Renal pelvis (tissue), 4 donors: ENCODE data around the gene EXOC4. TPM values are rescaled to one million over a fixed set of nuclear protein-coding genes. Genes with fewer than 3 reads are reported as not detected.
A peak's percentile ranks its signal among the peaks of the same experiment; 100 is the strongest.

Source experiments
- DNase-seq: peaks from one replicate; pipeline ENCODE4 v3.0.0-alpha.2; 2013
- polyA plus RNA-seq, 3 donors: library from polyadenylated mRNA; unstranded; fragments of 120-200 nt; gene quantifications; one replicate each; pipeline ENCODE4 v1.2.1, GENCODE V29; 2013; ENCODE audit not compliant: insufficient read length in 3 of 3

Gene EXOC4
- polyA plus RNA-seq, 3 donors, result 66.8 to 69.1 (median 67.4) TPM

DNA sequence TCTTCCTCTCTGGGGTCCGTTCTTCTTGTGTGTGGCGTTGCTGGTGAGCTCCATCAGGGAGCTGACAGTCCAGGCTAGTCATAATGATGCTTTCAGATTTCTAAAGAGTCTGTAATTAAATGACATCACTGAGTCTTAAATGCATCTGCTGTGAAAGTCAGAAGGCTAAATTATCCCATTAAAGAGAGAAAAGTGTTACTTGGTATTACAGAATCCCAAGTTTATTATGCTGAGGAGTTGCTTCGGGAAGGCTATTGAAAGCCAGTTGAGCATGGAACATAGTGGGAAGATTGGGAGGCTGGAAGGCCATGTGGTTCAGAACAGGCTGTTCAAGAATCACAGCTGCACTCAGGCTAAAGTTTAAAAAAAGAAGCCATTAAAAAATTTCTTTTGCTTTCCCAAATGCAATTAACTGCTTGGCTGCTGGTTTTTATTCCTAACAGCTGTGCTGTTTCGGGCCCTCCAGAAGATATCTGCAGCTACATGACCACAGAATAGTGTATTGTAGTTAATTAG is 531.7 kb downstream of the EXOC4 start:
- peak; percentile 26 for DNase-seq

- DNase-seq, result no peak
These were observed 533.6 kb downstream of the EXOC4 start for GRCh38 chr7:133786401-133786937.

- no peak for DNase-seq
These were observed 537.1 kb downstream of the EXOC4 start for GRCh38 chr7:133789974-133790373.

DNA sequence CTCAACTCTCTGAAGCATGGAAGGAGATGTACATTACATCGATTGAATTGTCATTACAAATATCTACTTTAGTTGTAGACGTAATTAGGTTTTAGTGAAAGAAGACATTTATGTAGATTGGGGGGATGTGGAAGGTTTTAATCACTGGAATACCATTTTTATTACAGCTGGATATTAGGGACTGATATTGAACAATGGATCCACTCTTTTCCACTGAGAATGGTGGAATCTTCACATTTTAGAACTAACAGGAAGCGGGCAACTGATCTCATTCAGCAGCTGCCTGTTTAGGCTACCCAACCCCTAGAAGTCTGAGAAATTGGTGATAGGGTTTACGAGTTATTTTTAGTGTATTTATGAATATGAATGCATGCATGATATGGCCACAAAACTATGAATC is 538.0 kb downstream of the EXOC4 start:
- DNase-seq, result no peak

DNA sequence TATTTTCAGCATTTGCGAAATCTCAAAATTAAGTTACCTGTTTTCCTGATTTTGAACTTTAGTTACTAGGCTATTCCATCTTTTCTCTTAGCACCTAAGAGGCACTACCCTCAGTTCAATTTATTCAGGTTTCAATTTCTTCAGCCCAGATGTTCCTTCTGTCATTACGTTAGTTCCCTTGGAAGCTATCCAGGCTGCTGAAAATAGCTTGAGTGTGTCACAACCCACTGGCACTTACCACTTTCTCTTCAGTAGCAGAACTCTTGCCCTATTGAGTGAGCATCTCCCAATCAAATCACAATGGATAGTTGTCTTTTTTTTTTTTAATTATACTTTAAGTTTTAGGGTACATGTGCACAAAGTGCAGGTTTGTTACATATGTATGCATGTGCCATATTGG is 541.6 kb downstream of the EXOC4 start:
- DNase-seq, result no peak

GRCh38 chr7:133795068-133795665 is 542.3 kb downstream of the EXOC4 start:
- DNase-seq, result peak; percentile 27

- no peak for DNase-seq
These were observed 544.2 kb downstream of the EXOC4 start for GRCh38 chr7:133796782-133797745.

DNA sequence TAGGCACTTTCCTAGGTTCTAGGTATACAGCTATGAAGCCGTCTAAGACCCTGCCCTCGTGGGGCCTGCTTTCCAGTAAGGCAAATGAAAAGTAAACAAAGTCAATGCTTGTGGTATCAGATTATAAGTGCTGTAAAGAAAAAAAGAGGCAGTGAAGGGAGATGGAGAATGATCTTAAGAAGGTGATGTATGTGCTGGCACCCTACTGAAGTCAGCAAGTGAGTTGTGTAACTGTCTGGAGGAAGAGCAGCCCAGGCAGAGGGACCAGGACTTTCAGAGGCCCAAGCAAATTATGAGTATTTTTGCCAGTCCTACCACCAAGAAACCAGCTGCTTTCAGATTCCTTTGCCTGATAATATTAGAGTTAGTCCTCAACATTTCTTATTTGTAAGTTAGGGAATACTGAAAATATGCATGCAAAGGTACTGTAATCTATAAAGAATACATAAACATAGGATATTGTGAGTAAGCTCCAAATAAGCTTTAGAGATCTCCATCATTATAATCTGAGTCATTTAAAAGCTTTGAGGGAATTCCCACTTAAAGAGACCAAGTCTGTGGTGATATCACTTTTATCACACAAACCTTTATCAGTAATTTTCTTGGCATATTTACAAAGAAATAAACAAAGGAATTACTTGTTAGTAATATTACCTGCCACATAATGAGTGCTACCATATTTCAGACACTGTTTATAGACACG is 545.1 kb downstream of the EXOC4 start:
- no peak for DNase-seq

- DNase-seq, result no peak
These were observed 548.5 kb downstream of the EXOC4 start for GRCh38 chr7:133801341-133801740.

DNA sequence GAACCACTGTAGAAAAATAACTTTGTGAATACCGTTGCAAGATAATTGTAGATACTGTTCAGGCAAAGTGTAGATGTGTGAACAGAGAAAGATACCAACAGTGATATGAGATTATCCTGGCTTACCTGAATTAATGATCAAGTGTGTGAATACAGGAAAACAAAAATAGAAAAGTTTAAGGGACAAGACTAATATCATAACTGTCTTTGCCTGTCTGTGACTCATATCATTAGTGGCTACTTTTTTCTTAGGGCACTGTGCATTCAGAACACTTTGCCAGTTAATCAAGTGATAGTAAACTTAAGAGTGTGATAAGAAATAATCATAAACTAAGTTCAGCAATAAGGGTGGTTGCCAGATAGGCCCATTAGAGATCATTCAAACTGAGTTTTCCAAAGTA is 551.2 kb downstream of the EXOC4 start:
- no peak for DNase-seq

DNA sequence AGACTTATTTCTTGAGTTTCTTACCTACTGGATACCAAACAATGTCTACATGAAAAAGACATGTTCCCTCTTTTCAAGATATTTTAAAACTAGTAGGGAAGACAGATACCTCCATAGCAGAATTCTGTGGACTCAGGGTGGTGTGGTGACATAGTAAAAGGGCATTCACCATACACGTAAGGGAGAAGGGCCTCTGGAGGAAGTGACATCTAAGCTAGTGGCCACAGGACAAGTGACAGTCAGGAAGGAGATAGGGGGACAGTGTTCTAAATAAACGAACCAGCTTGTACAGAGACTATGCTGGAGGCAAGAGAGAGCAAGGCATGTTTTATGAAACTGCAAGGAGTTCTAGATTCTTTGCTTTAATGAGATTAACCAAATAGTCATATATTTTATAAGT is 552.5 kb downstream of the EXOC4 start:
- DNase-seq, result no peak

DNA sequence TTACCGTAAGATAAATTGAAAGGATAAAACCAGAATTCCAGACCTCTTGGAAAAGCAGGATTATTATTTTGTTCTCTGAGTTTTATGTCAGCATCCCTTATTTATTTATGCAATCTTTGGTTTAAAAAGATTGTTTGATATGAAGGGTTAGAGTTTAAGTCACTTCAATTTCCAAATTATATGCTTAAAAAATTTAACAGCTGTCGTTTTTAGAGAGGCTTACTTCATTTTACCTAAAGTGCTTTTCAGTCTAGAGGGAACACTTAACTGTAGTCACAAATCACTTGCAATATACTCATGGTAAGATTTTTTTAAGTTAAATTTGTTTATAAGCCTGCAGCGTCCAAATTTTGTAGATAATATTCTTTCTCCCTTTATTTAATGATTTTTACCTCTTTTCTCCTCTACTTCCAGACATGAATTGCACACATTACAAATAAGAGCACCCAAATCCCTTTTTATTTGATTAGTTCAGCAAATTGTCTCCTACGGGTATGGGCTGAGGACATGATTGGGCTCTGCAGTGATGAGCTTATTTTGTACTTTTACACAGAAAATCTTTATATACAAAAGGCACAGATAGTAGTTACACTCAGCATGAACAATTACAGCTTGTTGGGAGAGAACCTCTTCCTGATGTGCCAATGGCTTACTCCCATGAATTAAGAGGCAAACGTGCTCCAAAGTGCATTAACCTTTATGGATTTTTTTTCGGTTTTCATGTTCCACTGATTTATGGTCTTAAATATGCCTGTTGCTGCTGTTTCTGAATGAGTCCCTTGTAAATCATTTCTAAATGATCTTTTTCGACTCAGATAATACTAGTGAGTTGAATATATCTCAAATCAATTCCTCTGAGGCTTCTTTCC is 555.0 kb downstream of the EXOC4 start:
- DNase-seq, result no peak

DNA sequence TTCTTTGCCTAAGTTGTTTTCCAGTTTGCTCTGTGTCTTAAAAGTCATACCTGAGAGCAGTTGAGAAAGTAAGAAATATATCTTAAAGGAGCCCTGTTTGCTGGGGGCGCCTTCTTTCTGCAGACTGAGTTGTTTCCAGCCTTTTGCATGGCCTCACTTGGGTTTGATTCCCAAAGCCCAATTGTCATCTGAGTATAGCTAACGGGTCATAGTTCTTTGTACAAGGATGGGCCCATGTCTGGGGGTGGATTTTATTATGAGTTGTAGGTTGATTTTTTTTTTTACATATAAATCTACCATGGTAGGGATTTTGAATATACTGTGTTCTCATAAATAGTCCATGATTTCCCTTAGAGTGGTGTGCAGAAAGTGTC is 555.6 kb downstream of the EXOC4 start:
- DNase-seq, result no peak

GRCh38 chr7:133812877-133813276 is 560.0 kb downstream of the EXOC4 start:
- DNase-seq, result no peak

- DNase-seq, result no peak
These were observed 562.8 kb downstream of the EXOC4 start for GRCh38 chr7:133815611-133816210.

DNA sequence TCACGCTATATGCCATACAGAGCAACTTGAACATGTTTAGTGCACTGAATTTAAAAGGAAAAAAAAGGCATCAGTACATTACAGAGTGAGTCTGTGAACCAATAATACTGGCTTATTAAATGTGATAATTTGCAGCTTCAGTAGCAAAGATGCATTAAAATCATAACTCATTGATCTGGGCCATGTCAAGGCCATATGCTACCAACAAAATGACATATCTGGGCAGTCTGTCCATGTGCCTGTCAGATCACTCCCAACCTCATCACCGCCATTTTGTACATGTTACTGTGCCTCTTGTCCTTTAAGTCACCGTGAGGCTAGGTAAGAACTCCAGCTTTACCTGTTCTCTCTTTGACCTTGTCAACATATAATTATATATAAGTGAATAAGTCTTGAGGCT is 566.8 kb downstream of the EXOC4 start:
- no peak for DNase-seq

DNA sequence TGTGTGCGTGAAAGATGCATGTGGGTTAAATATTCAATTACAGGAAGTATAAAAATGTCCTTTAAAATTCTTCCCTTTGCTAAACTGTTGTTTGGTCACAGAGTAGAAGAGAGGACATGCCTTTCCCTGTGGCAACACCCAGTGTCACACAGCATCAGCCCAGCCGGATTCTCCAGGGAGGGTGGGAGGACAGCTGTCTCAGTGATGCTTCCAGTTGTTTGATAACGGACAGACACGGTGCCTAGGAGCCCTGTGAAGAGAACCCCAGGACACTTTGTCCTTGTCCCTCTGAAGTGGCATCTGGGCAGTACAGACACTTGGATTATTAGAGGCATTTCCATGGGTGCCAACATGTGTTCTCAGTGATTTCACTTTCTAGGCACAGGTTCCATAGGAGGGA is 567.7 kb downstream of the EXOC4 start:
- no peak for DNase-seq

- no peak for DNase-seq
These were observed 568.3 kb downstream of the EXOC4 start for GRCh38 chr7:133821171-133821570.

DNA sequence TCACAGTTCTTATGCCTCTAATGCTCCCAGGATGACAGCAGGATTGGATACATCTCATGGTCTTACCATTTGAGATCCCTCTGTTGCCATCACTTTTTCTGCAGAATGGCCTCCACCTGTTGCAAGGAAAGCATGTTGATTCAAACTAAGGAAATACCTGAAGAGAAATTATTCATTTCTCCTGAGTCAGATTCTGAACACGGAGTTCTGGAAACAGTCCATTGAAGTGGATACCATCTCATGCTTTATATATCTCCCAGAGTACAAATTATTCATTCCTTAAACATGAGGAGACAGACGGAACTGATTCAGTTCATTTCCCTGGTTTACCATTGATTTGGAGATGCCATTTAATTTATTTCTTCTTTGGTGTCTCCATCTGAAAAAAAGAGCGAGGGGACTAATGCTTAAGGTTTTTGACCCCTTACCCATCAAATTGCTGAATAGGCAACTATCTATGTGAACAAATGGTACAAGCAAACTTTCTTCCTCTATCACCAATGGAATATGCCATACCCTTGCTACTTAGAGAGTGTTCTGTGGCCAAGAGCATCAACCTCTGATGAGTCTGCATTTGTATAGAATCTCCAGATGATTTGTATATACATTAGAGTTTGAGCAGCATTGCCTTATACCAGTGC is 569.2 kb downstream of the EXOC4 start:
- DNase-seq, result no peak

DNA sequence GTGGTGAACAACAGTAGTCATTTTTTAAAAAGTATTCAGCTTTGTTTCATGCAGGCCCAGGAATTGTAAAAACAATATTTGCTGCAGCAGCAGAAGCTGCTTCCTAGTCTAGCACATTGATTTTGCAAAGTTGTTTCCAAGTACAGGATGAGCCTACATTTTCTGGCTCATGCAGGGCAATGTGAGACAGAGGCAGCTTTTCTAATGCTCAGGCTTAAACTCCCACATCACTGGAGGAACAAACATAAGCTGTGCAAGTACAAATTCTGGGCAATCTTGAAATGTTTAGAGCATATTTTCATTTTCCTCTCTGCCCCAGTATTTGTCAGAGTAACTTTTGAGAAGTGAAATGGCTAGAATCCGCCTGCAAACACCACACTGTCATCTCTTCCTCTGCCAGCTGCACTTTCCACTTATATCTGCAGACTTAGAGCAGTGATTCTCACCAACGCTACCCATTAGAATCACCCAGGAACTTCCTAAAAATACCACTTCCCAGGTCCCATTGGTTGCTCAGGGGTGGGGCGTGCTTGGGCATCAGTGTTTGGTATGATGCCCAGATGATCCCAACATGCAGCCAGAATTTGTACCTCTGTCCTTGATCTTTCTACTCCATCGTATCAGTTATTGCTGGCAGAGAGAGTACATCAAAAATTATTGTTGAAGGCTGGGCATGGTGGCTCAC is 570.1 kb downstream of the EXOC4 start:
- DNase-seq, result no peak
